Endodermal cell (in vitro differentiated cells): ENCODE data around the gene H3-3A. TPM values are rescaled to one million over a fixed set of nuclear protein-coding genes. Genes with fewer than 3 reads are reported as not detected.

Experiments used
- DNase-seq: peaks from one replicate; pipeline ENCODE4 v3.0.0-alpha.2; 2017
- H3K27ac ChIP-seq: 2 replicates; pipeline ENCODE4 v1.5.1; 2013; ENCODE audit warnings: mild to moderate bottlenecking, low read depth, low read length, moderate library complexity
- H3K27me3 ChIP-seq: 2 replicates; pipeline ENCODE4 v1.6.1; 2013; ENCODE audit warnings: mild to moderate bottlenecking, low read length, moderate library complexity; ENCODE audit not compliant: insufficient read depth, control insufficient read depth, poor library complexity, severe bottlenecking
- H3K36me3 ChIP-seq: 2 replicates; pipeline ENCODE4 v1.7.0; 2013; ENCODE audit warnings: mild to moderate bottlenecking, low read length, moderate library complexity; ENCODE audit not compliant: control insufficient read depth, insufficient read depth
- H3K4me1 ChIP-seq: one replicate; pipeline ENCODE4 v1.7.0; 2013; ENCODE audit warnings: low read length; ENCODE audit not compliant: control insufficient read depth, insufficient read depth
- H3K4me3 ChIP-seq: 2 replicates; pipeline ENCODE4 v1.5.1; 2013; ENCODE audit warnings: mild to moderate bottlenecking, low read length, moderate library complexity
- H3K9ac ChIP-seq: 2 replicates; pipeline ENCODE4 v1.6.1; 2013; ENCODE audit warnings: mild to moderate bottlenecking, low read length, moderate library complexity; ENCODE audit not compliant: poor library complexity, severe bottlenecking; ENCODE audit errors: extremely low read depth
- H3K9me3 ChIP-seq: 2 replicates; pipeline ENCODE4 v1.6.1; 2013; ENCODE audit warnings: mild to moderate bottlenecking, low read length, moderate library complexity; ENCODE audit not compliant: control insufficient read depth
- H3K27ac Mint-ChIP-seq: 2 replicates; pipeline ENCODE4 v1.8.0; 2020; ENCODE audit warnings: mixed read lengths
- H3K27me3 Mint-ChIP-seq: 2 replicates; pipeline ENCODE4 v1.8.0; 2021; ENCODE audit warnings: mild to moderate bottlenecking, mixed read lengths; ENCODE audit not compliant: insufficient read depth
- H3K36me3 Mint-ChIP-seq: 2 replicates; pipeline ENCODE4 v1.8.0; 2020; ENCODE audit warnings: low read depth, mixed read lengths
- H3K4me1 Mint-ChIP-seq: 2 replicates; pipeline ENCODE4 v1.8.0; 2020; ENCODE audit warnings: mixed read lengths
- H3K4me3 Mint-ChIP-seq: 2 replicates; pipeline ENCODE4 v1.8.0; 2020; ENCODE audit warnings: mild to moderate bottlenecking, moderate library complexity, mixed read lengths
- H3K9me3 Mint-ChIP-seq: 2 replicates; pipeline ENCODE4 v1.8.0; 2020; ENCODE audit warnings: mild to moderate bottlenecking, mixed read lengths
- WGBS, 2 experiments: methylation state at CpG; one replicate each; pipeline versions ENCODE4 v1.1.5 to v1.1.7; 2013; ENCODE audit warnings: missing lambda C conversion rate in 2 of 2, mixed read lengths in 1 of 2; ENCODE audit not compliant: insufficient coverage in 1 of 2, insufficient read length in 1 of 2; 5-methylcytosine and 5-hydroxymethylcytosine counted together
- total RNA-seq, 2 donors: library from RNA; stranded (reverse); fragmentation: NEBNext Ultra II Directional in 1 of 2; extraction: Animal tissue kit (Norgen Biotek cat#: 25700) in 1 of 2; gene quantifications; 2 replicates in 1 of 2; 3 replicates in 1 of 2; pipeline ENCODE4 v1.2.1, GENCODE V29; 2021
- TF ChIP-seq, protein P1 (sequence below): fragments of 200-600 bp; sonication (generic); conservative IDR thresholded peaks from 2 replicates; pipeline ENCODE4 v1.5.0; 2021; ENCODE audit warnings: antibody characterized with exemption, mild to moderate bottlenecking

The H3-3A gene
- total RNA-seq, 2 donors from 2014 or later = 733 to 829 TPM

- TF ChIP-seq, protein P1, sequence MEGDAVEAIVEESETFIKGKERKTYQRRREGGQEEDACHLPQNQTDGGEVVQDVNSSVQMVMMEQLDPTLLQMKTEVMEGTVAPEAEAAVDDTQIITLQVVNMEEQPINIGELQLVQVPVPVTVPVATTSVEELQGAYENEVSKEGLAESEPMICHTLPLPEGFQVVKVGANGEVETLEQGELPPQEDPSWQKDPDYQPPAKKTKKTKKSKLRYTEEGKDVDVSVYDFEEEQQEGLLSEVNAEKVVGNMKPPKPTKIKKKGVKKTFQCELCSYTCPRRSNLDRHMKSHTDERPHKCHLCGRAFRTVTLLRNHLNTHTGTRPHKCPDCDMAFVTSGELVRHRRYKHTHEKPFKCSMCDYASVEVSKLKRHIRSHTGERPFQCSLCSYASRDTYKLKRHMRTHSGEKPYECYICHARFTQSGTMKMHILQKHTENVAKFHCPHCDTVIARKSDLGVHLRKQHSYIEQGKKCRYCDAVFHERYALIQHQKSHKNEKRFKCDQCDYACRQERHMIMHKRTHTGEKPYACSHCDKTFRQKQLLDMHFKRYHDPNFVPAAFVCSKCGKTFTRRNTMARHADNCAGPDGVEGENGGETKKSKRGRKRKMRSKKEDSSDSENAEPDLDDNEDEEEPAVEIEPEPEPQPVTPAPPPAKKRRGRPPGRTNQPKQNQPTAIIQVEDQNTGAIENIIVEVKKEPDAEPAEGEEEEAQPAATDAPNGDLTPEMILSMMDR = peak; percentile 72
- peaks cover 2% of the 10 kb centered on the region for H3K4me1 ChIP-seq
- Mint-ChIP-seq H3K4me3 (peak overlapping the region; percentile 100), H3K27ac (peak overlapping the region; percentile 78), H3K36me3 (peaks cover 54% of the 10 kb centered on the region), H3K4me1 (peaks cover 28% of the 10 kb centered on the region), H3K27me3 (no peaks in the 10 kb centered on the region), H3K9me3 (no peaks in the 10 kb centered on the region)
- peak; percentile 60 for DNase-seq
- no peaks in the 10 kb centered on the region for H3K27me3 ChIP-seq
- peaks cover 50% of the 10 kb centered on the region for H3K36me3 ChIP-seq
- H3K9me3 ChIP-seq = no peaks in the 10 kb centered on the region
- WGBS, 2 experiments = 0 to 6% methylated on average over 2 to 4 of the region's 5 CpGs
- H3K9ac ChIP-seq = peak overlapping the region; percentile 99
- H3K4me3 ChIP-seq = peak overlapping the region; percentile 99
- H3K27ac ChIP-seq = no peak overlapping the region
Observed at GRCh38 chr1:226064816-226065248, 2.3 kb downstream of the H3-3A start.

DNA sequence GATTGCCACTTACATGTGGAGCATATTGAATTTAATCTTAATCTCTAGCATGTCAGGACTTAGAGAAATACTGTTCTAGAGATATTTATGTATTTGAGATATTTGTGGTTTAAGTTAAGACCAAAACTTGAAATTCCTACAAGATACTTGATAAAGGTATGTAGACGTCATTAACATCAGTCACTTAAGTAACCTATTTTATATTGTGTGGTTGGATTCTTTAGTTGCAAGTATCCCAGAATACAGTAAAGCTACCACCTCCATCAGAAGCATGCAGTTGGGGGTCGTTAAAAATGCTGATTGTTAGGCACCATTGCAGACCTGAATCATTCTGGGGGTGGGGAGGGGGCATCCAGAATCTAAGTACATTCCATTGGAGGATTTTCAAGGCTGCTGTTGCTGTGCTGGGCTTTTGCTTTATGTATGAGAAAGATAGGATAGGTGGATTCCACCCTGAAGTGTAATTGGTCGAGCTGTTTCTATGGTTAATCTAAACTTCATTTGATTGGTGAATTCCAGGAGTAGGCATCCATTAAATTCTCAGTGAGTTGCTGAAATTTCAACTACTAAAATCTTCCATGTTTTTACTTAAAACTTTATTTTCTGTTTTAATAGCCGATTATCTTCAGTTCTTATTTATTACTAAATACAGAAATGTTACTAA, 4.0 kb downstream of the H3-3A start:
- no peak overlapping the region for H3K27ac ChIP-seq
- 80 to 93% methylated on average over 1 to 2 of the region's 4 CpGs for WGBS, 2 experiments
- Mint-ChIP-seq H3K27ac (peak overlapping the region; percentile 70), H3K9me3 (no peaks in the 10 kb centered on the region), H3K4me3 (peak overlapping the region; percentile 100), H3K27me3 (no peaks in the 10 kb centered on the region), H3K36me3 (peaks cover 60% of the 10 kb centered on the region), H3K4me1 (peaks cover 21% of the 10 kb centered on the region)
- H3K36me3 ChIP-seq = peaks cover 62% of the 10 kb centered on the region
- DNase-seq = peak; percentile 39
- H3K27me3 ChIP-seq = no peaks in the 10 kb centered on the region
- TF ChIP-seq, protein P1 = no peak
- H3K9ac ChIP-seq = no peak overlapping the region
- peak overlapping the region; percentile 99 for H3K4me3 ChIP-seq
- H3K4me1 ChIP-seq = no peaks in the 10 kb centered on the region
- no peaks in the 10 kb centered on the region for H3K9me3 ChIP-seq

- Histone ChIP-seq H3K4me1 (no peaks in the 10 kb centered on the region), H3K9ac (no peak overlapping the region), H3K4me3 (no peak overlapping the region), H3K9me3 (no peaks in the 10 kb centered on the region), H3K27me3 (no peaks in the 10 kb centered on the region), H3K36me3 (peaks cover 85% of the 10 kb centered on the region), H3K27ac (no peak overlapping the region)
- TF ChIP-seq, protein P1 = no peak
- peaks cover 76% of the 10 kb centered on the region for H3K36me3 Mint-ChIP-seq
- no peak overlapping the region for H3K27ac Mint-ChIP-seq
- peaks cover 22% of the 10 kb centered on the region for H3K4me1 Mint-ChIP-seq
- H3K4me3 Mint-ChIP-seq = no peak overlapping the region
- 96 to 97% methylated on average over 9 to 13 of the region's 13 CpGs for WGBS, 2 experiments
- no peak for DNase-seq
- no peaks in the 10 kb centered on the region for H3K9me3 Mint-ChIP-seq
- no peaks in the 10 kb centered on the region for H3K27me3 Mint-ChIP-seq
Observed at GRCh38 chr1:226069811-226070489, 7.4 kb downstream of the H3-3A start.
